Gastroesophageal sphincter (tissue), 3 donors: ENCODE measurements around the gene SPOP.

Experiments
- CTCF ChIP-seq, 4 experiments: fragments of 200-600 bp in 2 of 4; fragments of 450-650 bp in 2 of 4; sonication (generic) in 1 of 4; IDR thresholded peaks; one replicate each; pipeline ENCODE4 v1.5.1; 2017 to 2019; ENCODE audit warnings: antibody characterized with exemption in 4 of 4, mild to moderate bottlenecking in 2 of 4, moderate library complexity in 2 of 4
- EP300 ChIP-seq: sonication (generic); formaldehyde crosslinking; IDR thresholded peaks from one replicate; pipeline ENCODE4 v1.6.1; 2017; ENCODE audit warnings: antibody characterized with exemption, mild to moderate bottlenecking
- POLR2AphosphoS5 ChIP-seq: sonication (generic); formaldehyde crosslinking; IDR thresholded peaks from one replicate; pipeline ENCODE4 v1.6.1; 2017; ENCODE audit warnings: antibody characterized with exemption

- TF ChIP-seq CTCF (IDR thresholded peaks at IDR 0.05), result no peak
- TF ChIP-seq EP300, result no peak
- TF ChIP-seq POLR2AphosphoS5, result peak; percentile 5
Observed at GRCh38 chr17:49576088-49576916, 101.6 kb downstream of the SPOP start.
